Fibroblast of lung (primary cell): ENCODE data around the gene NKD1. TPM values are rescaled to one million over a fixed set of nuclear protein-coding genes. Genes with fewer than 3 reads are reported as not detected.

Experiments used
- DNase-seq, 2 donors: peaks; one replicate each; pipeline versions ENCODE4 v3.0.0 to v3.0.0-alpha.2; 2010; ENCODE audit warnings: low read depth in 2 of 2
- H2AFZ ChIP-seq: 2 replicates; pipeline ENCODE4 v1.5.1; 2012; ENCODE audit warnings: low read length, control low read depth, inconsistent platforms
- H3K27ac ChIP-seq: 2 replicates; pipeline ENCODE4 v1.5.1; 2011; ENCODE audit warnings: low read length, control low read depth; ENCODE audit not compliant: insufficient read depth
- H3K27me3 ChIP-seq: 2 replicates; pipeline ENCODE4 v1.5.1; 2011; ENCODE audit warnings: mild to moderate bottlenecking, low read length; ENCODE audit not compliant: control insufficient read depth, insufficient read depth
- H3K36me3 ChIP-seq: 2 replicates; pipeline ENCODE4 v1.5.1; 2011; ENCODE audit warnings: low read length; ENCODE audit not compliant: control insufficient read depth, insufficient read depth
- H3K4me1 ChIP-seq: 2 replicates; pipeline ENCODE4 v1.5.1; 2011; ENCODE audit warnings: low read length; ENCODE audit not compliant: control insufficient read depth, insufficient read depth; ENCODE audit errors: extremely low read depth
- H3K4me2 ChIP-seq: 2 replicates; pipeline ENCODE4 v1.5.1; 2011; ENCODE audit warnings: low read length, control low read depth; ENCODE audit not compliant: insufficient read depth; ENCODE audit errors: extremely low read depth
- H3K4me3 ChIP-seq, 4 experiments: fragments of 200-600 bp in 1 of 4; sonication (generic) in 1 of 4; replicated peaks in 1 of 4; 2 replicates each; pipeline ENCODE4 v1.5.1; 2011 to 2016; ENCODE audit warnings: low read length in 4 of 4, low read depth in 3 of 4, mild to moderate bottlenecking in 3 of 4, control low read depth in 2 of 4, inconsistent platforms in 1 of 4, mixed read lengths in 1 of 4; ENCODE audit not compliant: insufficient read depth in 1 of 4; ENCODE audit errors: control extremely low read depth in 1 of 4
- H3K79me2 ChIP-seq: 2 replicates; pipeline ENCODE4 v1.5.1; 2012; ENCODE audit warnings: mild to moderate bottlenecking, low read length, inconsistent platforms; ENCODE audit not compliant: control insufficient read depth, insufficient read depth
- H3K9ac ChIP-seq: 2 replicates; pipeline ENCODE4 v1.5.1; 2011; ENCODE audit warnings: mild to moderate bottlenecking, low read length, control low read depth; ENCODE audit not compliant: insufficient read depth
- H3K9me3 ChIP-seq: 2 replicates; pipeline ENCODE4 v1.5.1; 2012; ENCODE audit warnings: low read depth, low read length; ENCODE audit not compliant: control insufficient read depth, insufficient read depth
- H4K20me1 ChIP-seq: 2 replicates; pipeline ENCODE4 v1.5.1; 2011; ENCODE audit warnings: low read length; ENCODE audit not compliant: control insufficient read depth, insufficient read depth; ENCODE audit errors: extremely low read depth
- EZH2 ChIP-seq: IDR thresholded peaks from 2 replicates; pipeline ENCODE4 v1.5.1; 2012; ENCODE audit warnings: low read length, control low read depth, mild to moderate bottlenecking; ENCODE audit errors: missing control alignments
- polyA plus RNA-seq, 2 donors: library from polyadenylated mRNA; depleted of rRNA in 1 of 2; stranded (reverse) in 1 of 2; unstranded in 1 of 2; fragments of >200 nt; gene quantifications; 2 replicates each; pipeline ENCODE4 v1.2.1, GENCODE V29; 2011 to 2012; ENCODE audit warnings: missing spikeins in 1 of 2
- total RNA-seq: library from RNA; depleted of rRNA; stranded (reverse); fragments of >200 nt; gene quantifications from 2 replicates; pipeline ENCODE4 v1.2.1, GENCODE V29; 2014
- TF ChIP-seq, protein P1 (sequence below), 2 donors: IDR thresholded peaks in 1 of 2; conservative IDR thresholded peaks in 1 of 2; 1 replicate in 1 of 2; 2 replicates in 1 of 2; pipeline ENCODE4 v1.5.1; 2011 to 2012; ENCODE audit warnings: low read length in 2 of 2, control low read depth in 1 of 2, inconsistent platforms in 1 of 2, low read depth in 1 of 2, mild to moderate bottlenecking in 1 of 2

The NKD1 gene
- total and polyA plus RNA-seq, 2 donors (not counting 1 experiment from before 2014, with no cell fraction given): under 0.01 to 0.12 TPM

DNA sequence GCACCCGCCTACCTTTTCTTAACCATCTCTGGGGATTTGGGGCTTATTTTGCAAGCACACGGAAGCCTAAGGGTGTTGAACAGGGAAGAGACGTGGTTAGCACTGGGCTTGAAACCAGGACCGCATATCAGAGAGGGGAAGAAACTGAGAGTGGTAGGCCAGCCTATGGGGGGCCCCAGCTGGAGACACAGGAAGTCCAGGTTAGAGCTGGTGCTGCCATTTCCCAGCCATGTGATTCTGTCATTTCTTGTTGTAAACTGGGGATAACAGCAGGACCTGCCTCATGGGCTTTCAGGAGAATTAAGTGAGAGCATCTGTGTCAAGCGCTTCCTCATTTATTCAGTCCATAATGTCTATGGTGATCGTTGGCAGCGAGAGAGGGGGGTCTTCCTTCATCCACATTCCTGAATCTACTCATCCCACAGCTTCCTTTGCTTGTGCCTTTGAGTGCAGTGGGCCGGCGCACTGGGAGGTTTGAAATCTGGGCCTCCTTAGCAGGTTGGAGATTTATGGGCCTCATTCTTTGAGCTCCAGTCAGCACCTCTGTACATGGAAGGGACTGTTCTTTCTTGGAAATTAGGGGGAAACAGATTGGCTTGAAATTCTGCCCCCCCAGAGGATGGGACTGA is 20.1 kb downstream of the NKD1 start:
- Histone ChIP-seq H3K4me2 (no peak overlapping the region), H3K4me1 (no peaks in the 10 kb centered on the region)

DNA sequence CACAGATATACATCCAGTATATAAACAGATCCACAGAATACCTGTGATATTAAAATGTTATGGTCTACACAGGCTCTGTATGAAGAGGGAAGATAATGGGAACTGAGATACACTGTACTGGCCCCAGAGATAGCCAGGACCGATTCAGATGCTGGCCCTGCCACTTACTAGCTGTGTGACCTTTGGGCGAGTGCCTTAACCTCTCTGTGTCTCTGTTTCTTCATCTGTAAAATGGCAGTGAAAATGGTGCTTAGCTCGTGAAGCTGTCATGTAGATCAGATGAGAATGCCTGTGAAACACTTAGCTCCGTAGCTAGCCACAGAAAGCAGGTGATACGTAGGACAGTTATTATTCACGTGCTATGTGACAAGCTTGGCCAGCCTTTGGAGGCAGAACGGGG is 22.2 kb downstream of the NKD1 start:
- H3K9me3 ChIP-seq: no peaks in the 10 kb centered on the region
- H3K27me3 ChIP-seq: peaks cover 9% of the 10 kb centered on the region
- no peaks in the 10 kb centered on the region for H3K36me3 ChIP-seq
- H3K4me2 ChIP-seq: no peak overlapping the region
- H3K4me3 ChIP-seq: no peak overlapping the region
- DNase-seq: no peak
- H3K79me2 ChIP-seq: no peaks in the 10 kb centered on the region
- H3K9ac ChIP-seq: no peak overlapping the region
- no peak overlapping the region for H2AFZ ChIP-seq
- H3K4me1 ChIP-seq: no peaks in the 10 kb centered on the region
- H4K20me1 ChIP-seq: no peaks in the 10 kb centered on the region
- no peak for TF ChIP-seq EZH2
- TF ChIP-seq, protein P1, sequence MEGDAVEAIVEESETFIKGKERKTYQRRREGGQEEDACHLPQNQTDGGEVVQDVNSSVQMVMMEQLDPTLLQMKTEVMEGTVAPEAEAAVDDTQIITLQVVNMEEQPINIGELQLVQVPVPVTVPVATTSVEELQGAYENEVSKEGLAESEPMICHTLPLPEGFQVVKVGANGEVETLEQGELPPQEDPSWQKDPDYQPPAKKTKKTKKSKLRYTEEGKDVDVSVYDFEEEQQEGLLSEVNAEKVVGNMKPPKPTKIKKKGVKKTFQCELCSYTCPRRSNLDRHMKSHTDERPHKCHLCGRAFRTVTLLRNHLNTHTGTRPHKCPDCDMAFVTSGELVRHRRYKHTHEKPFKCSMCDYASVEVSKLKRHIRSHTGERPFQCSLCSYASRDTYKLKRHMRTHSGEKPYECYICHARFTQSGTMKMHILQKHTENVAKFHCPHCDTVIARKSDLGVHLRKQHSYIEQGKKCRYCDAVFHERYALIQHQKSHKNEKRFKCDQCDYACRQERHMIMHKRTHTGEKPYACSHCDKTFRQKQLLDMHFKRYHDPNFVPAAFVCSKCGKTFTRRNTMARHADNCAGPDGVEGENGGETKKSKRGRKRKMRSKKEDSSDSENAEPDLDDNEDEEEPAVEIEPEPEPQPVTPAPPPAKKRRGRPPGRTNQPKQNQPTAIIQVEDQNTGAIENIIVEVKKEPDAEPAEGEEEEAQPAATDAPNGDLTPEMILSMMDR (conservative IDR thresholded peaks at IDR 0.05 in 1 of 2, IDR thresholded peaks at IDR 0.05 in 1 of 2; ENCODE audit: low read depth in 1 of 2, low read length in 2 of 2): no peak
- no peak overlapping the region for H3K27ac ChIP-seq

More for the DNA sequence above, 20.1 kb downstream of the NKD1 start:
- Histone ChIP-seq H3K36me3 (no peaks in the 10 kb centered on the region), H3K79me2 (no peaks in the 10 kb centered on the region), H2AFZ (no peak overlapping the region), H4K20me1 (no peaks in the 10 kb centered on the region), H3K4me3 (no peak overlapping the region), H3K9ac (no peak overlapping the region), H3K27me3 (peaks cover 9% of the 10 kb centered on the region), H3K27ac (no peak overlapping the region), H3K9me3 (no peaks in the 10 kb centered on the region)
- TF ChIP-seq, protein P1 (conservative IDR thresholded peaks at IDR 0.05 in 1 of 2, IDR thresholded peaks at IDR 0.05 in 1 of 2; ENCODE audit: low read depth in 1 of 2, low read length in 2 of 2): no peak
- no peak for TF ChIP-seq EZH2
- DNase-seq: no peak

DNA sequence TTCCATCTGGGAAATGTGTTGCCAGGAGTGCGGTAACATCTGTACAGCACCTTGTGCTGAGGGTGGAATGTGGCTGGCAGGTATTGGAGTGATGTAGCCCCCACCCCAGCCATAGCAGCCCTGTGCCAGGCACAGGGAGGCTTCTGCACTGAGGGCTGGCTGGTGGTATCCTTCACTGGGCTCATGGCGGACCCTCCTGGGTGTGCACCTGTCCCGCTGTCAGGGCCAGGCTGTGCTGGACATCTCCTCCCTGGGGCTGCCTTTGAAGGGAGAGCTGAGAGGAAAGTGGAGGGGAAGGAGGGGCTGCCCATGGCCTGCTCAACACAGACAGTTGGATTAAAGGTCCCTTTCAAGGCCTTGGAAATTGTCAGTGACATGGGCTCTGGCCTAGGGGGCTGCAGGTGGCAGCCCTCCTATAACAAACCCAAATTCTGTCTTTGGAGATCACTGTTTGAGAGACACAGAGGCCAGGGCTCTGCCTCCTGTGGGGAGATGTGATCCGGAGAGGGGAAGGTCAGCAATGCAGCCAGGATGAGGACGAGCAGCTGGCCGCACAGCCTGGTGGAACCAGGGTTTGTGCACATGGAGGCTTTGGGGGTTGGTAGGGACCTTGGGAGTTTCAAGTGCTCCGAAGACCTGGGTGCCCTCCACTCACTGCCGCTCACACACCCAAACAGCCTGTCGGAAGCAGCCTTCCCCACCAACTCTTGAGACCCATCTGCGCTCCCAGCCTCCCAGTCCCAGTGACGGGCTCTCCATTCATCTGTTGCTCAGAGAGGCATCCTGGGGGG is 22.8 kb downstream of the NKD1 start:
- Histone ChIP-seq H3K9ac (no peak overlapping the region), H3K36me3 (no peaks in the 10 kb centered on the region), H4K20me1 (no peaks in the 10 kb centered on the region), H3K4me3 (no peak overlapping the region), H3K79me2 (no peaks in the 10 kb centered on the region), H3K9me3 (no peaks in the 10 kb centered on the region), H3K4me2 (no peak overlapping the region), H3K4me1 (no peaks in the 10 kb centered on the region), H3K27ac (no peak overlapping the region), H3K27me3 (peaks cover 9% of the 10 kb centered on the region), H2AFZ (no peak overlapping the region)
- DNase-seq: no peak
- TF ChIP-seq, protein P1 (conservative IDR thresholded peaks at IDR 0.05 in 1 of 2, IDR thresholded peaks at IDR 0.05 in 1 of 2; ENCODE audit: low read depth in 1 of 2, low read length in 2 of 2): no peak
- TF ChIP-seq EZH2: no peak
